Activated T-cell treated with anti-CD3 and anti-CD28 coated beads for 24 hours (primary cell): ENCODE results near the gene UBE2J2.
"Not testable (repeated sequence)": the region's sequence is repeated elsewhere in the genome, so short reads cannot be mapped to it uniquely, and the experiment has no call there.

Experiments
- DNase-seq: peaks from one replicate; pipeline ENCODE4 v3.0.0-alpha.2; 2020; ENCODE audit warnings: low read depth

UBE2J2 gene

GRCh38 chr1:1273512-1274298 is at the start of gene UBE2J2:
UBE2J2 (minus strand) TSS chr1:1273854; CDS start chr1:1267992, 5,862 bp downstream.
- peak; percentile 90 for DNase-seq

GRCh38 chr1:1322952-1323351 is 49.3 kb upstream of the UBE2J2 start:
- no peak for DNase-seq

GRCh38 chr1:1322418-1322817 is 48.8 kb upstream of the UBE2J2 start:
- DNase-seq, result no peak

DNA sequence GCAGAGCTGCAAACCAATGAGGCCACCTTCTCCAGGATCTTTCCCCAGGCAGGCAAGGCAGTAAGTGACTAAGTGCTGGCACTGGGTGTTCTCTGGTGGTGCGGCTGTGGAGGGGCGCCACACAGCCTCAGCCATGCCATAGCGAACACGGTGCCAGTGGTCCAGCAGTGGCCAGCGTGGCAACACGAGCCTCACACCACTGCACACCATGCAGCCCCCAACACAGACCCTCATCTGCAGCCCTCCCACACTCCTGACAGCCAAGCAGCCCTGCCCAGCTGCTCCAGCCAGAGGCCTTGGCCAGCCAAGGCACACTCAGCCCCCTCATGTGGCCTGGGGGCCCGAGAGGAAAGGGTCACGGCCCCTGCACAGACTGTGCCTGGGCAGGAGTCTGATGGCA is 47.8 kb upstream of the UBE2J2 start:
- no peak for DNase-seq

GRCh38 chr1:1320666-1321448 is 47.2 kb upstream of the UBE2J2 start:
- no peak for DNase-seq

DNA sequence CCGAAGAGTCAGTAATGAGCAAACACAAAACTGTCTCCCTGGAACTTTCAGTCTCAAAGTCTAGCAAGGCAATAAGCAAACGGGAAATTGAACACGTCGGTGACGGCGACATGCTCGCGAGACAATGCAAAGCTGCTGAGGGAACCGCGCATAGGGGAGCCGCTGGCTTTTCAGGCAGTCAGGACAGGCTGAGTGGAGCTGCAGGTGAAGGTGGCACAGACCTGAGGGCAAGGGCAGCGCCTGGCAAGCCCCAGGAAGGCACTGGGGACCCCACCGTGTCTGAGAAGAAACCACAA is 45.9 kb upstream of the UBE2J2 start:
- no peak for DNase-seq

- no peak for DNase-seq
Observed at GRCh38 chr1:1318777-1319645, 45.4 kb upstream of the UBE2J2 start.

DNA sequence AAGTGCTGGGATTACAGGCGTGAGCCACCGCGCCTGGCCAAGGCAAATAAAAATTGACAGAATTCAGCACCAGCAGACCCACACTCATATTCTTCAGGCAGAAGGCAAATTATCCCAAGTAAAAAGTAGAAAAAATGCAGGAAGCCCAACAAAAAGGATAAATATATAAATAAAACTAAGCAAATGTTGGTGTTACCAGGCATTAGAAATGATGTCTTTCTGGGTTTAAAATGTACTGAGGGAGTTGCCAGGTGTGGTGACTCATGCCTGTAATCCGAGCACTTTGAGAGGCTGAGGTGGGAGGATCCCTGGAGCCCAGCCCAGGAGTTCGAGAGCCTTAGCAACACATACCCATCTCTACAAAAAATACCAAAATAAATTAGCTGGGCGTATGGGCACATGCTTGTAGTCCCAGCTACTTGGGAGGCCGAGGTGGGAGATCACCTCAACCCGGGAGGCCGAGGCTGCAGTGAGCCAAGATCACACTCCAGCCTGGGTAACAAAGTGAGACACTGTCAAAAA is 44.5 kb upstream of the UBE2J2 start:
- no peak for DNase-seq

DNA sequence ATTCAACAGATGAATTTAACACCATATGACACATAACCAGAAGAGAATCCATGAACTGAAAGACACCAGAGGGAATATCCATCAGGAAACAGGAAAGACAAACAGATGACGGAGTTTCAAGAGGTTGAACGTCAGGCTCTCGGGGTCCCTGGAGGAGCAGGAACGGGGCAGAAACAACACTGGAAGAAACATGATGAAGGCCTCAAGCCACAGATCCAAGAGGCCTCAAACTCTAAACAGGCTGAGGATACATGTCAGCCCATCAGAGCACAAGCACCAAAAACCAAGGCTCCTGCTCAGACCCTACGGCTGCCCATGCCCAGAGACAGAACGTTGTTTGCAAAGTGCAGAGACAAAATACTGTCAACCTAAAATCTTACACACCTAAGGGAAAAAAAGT is 43.8 kb upstream of the UBE2J2 start:
- no peak for DNase-seq

GRCh38 chr1:1316199-1316598 is 42.5 kb upstream of the UBE2J2 start:
- DNase-seq, result not testable (repeated sequence)

DNA sequence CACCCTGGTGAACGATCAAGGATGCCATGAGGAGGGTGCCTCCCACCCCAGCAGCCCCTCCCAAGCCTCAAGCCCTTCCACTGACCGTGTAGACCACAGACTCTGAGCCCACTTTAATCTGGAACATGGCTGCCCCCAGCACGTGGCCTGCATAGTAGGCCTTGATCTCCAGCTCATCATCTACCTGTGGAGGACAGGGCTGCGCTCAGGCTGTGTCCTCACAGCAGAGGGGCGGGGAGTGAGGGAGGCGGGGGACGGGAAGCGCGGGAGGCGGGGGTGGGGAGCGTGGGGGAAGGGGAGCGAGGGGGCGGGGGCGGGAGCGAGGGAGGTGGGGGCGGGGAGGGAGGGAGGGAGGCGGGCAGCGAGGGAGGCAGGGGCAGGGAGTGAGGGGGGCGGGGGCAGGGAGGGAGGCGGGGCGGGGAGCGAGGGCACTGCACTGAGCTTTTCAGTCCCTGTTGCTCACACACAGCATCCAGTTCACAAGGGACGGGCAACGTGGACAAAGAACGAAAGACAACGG is 41.8 kb upstream of the UBE2J2 start:
- no peak for DNase-seq

- DNase-seq, result no peak
Observed at GRCh38 chr1:1314678-1315335, 41.2 kb upstream of the UBE2J2 start.

DNA sequence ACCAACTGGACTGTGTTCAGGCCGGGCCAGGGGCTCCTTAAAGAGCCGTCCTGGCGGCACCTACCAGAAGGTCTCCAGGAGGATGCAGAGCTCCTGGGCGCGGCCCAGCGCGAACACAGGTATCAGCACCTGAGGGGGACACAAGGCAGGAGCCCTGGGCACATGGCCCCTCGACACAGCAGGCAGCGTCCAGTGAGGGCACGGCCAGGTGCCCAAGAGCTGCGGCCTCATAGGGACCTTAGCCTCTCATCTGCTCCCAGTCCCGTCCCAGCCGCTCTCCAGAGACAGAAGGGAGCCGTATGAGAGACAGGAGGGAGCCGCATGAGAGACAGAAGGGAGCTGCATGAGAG is 40.6 kb upstream of the UBE2J2 start:
- DNase-seq, result no peak

DNA sequence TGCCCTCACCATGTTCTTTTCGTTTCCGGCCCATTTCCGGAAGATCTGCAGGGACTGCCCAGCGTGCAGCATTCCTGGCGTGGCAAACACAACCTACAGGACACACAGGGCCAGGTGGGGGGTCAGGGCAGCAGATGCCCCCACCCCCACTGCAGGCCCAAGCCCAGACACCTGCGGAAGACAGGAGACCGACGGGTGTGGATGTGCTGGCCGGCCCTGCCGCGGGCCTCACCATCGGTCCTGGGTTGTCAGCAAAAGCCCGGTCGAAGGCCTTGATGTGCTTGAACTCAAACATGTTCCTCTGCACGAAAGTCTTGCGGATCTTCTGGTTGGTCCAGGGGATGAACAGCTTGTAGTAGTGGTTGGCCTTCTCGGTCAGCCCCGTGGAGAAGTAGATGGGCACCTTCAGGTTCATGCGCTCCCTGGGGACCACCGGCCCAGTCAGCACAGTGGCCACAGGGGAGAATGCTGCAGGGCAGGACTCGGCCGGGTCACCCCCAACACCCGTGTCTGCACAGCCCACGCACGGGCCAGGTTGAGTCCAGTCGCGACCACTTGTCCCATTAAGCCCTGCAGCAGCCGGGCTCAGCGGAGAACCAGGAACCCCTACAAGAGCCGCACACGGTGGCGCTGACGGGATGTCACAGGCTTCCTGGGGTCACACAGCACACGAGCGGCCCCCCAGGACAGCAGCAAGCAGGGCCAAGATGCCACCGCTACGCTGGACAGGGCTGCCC is 40.0 kb upstream of the UBE2J2 start:
- no peak for DNase-seq

GRCh38 chr1:1312450-1313314 is 39.0 kb upstream of the UBE2J2 start:
- no peak for DNase-seq

- DNase-seq, result no peak
Observed at GRCh38 chr1:1311107-1312104, 37.8 kb upstream of the UBE2J2 start.

DNA sequence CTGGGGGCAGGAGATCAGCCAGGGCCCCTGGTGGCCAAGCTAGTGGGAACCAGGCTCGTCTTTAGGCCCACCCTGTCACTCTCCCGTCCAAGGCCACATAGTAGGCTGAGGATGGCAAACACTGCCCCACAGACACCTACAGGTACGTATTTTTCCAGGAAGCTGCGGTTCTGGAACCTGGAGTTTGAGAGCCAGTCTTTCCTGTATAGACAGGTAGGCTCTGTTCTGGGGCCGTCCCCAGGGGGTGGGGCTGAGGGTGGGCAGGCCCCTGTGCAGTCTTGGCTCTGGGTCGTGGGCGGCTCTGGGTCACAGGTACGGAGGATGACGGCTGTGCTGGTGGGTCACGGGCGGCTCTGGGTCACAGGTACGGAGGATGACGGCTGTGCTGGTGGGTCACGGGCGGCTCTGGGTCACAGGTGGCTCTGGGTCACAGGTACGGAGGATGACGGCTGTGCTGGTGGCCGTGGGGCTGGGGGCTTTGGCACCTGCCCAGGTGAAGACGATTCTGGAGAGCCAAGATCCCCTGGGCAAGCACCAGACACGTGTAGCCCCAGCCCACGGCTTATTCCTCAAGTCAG is 36.9 kb upstream of the UBE2J2 start:
- DNase-seq, result no peak

GRCh38 chr1:1310109-1310385 is 36.4 kb upstream of the UBE2J2 start:
- no peak for DNase-seq
